Hematopoietic multipotent progenitor cell treated with erythropoietin and hydrocortisone succinate and interleukin-3 and kit ligand, for 8 days (in vitro differentiated cells): ENCODE measurements around the gene PLCL2.
A peak's percentile ranks its signal among the peaks of the same experiment; 100 is the strongest.

Experiments
- DNase-seq: peaks from one replicate; pipeline ENCODE4 v3.0.0-alpha.2; 2015

PLCL2 gene

GRCh38 chr3:17132286-17133115 is 247.7 kb downstream of the PLCL2 start:
- peak; percentile 17 for DNase-seq

GRCh38 chr3:17133632-17134545 is 249.1 kb downstream of the PLCL2 start:
- no peak for DNase-seq

- no peak for DNase-seq
Observed at GRCh38 chr3:17135696-17136095, 250.9 kb downstream of the PLCL2 start.

GRCh38 chr3:17136136-17136721 is 251.5 kb downstream of the PLCL2 start:
- DNase-seq, result no peak

GRCh38 chr3:17137321-17137826 is 252.6 kb downstream of the PLCL2 start:
- no peak for DNase-seq

- no peak for DNase-seq
Observed at GRCh38 chr3:17138246-17139039, 253.7 kb downstream of the PLCL2 start.
